GM06990 (cell line): Measurements from ENCODE around the gene KIAA0232.

ENCODE experiments used
- DNase-seq: peaks from one replicate; pipeline ENCODE4 v3.0.0-alpha.2; 2011; ENCODE audit not compliant: insufficient read length; ENCODE audit errors: extremely low read depth
- H3K27me3 ChIP-seq: replicated peaks from 2 replicates; pipeline ENCODE4 v1.6.0; 2011; ENCODE audit warnings: low read length; ENCODE audit not compliant: control insufficient read depth, insufficient read depth
- H3K36me3 ChIP-seq: 2 replicates; pipeline ENCODE4 v1.5.1; 2011; ENCODE audit warnings: low read length; ENCODE audit not compliant: control insufficient read depth, insufficient read depth
- H3K4me3 ChIP-seq: replicated peaks from 2 replicates; pipeline ENCODE4 v1.5.1; 2011; ENCODE audit warnings: low read depth, mild to moderate bottlenecking, control low read depth, low read length
- TF ChIP-seq, protein P1 (sequence below): IDR thresholded peaks from 2 replicates; pipeline ENCODE4 v1.5.1; 2011; ENCODE audit warnings: low read length, control low read depth, mild to moderate bottlenecking, inconsistent platforms; ENCODE audit not compliant: insufficient read depth, poor library complexity, severe bottlenecking

Gene KIAA0232

DNA sequence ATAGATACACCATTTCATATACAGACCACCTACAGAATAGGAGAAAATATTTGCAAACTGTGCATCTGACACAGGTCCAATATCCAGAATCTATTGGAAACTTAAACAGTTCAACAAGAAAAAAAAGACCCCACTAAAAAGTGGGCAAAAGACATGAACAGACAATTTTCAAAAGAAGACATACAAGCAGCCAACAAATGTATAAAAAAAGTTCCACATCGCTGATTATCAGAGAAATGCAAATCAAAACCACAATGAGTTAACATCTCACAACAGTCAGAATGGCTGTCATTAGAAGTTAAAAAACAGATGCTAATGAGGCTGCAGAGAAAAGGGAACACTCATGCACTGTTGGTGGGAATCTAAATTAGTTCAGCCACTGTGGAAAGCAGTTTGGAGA, 36.8 kb downstream of the KIAA0232 start:
- TF ChIP-seq, protein P1, sequence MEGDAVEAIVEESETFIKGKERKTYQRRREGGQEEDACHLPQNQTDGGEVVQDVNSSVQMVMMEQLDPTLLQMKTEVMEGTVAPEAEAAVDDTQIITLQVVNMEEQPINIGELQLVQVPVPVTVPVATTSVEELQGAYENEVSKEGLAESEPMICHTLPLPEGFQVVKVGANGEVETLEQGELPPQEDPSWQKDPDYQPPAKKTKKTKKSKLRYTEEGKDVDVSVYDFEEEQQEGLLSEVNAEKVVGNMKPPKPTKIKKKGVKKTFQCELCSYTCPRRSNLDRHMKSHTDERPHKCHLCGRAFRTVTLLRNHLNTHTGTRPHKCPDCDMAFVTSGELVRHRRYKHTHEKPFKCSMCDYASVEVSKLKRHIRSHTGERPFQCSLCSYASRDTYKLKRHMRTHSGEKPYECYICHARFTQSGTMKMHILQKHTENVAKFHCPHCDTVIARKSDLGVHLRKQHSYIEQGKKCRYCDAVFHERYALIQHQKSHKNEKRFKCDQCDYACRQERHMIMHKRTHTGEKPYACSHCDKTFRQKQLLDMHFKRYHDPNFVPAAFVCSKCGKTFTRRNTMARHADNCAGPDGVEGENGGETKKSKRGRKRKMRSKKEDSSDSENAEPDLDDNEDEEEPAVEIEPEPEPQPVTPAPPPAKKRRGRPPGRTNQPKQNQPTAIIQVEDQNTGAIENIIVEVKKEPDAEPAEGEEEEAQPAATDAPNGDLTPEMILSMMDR = no peak
- no peak for DNase-seq

DNA sequence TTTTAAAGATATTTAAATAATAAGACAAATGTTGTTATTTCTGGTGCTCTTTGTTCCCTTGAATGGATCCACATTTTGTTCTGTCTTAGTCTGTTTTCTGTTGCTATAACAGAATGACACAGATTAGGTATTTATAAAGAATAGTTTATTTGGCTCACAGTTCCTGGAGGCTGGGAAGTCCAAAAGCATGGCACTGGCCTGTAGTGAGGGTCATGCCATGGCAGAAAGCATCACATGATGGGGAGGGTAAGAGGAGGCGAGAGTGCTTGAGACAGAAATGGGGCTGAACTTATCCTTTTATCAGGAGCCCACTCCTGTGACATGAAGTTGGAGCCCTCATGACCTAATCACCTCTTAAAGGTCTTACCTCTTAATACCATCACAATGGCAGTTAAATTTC, 38.2 kb downstream of the KIAA0232 start:
- no peak for DNase-seq
- H3K36me3 ChIP-seq = no peaks in the 10 kb centered on the region; the same call in 1 of the 2 replicates
- H3K27me3 ChIP-seq = no peaks in the 10 kb centered on the region
- TF ChIP-seq, protein P1 = no peak
- no peak overlapping the region for H3K4me3 ChIP-seq

More for the DNA sequence above, 36.8 kb downstream of the KIAA0232 start:
- no peak overlapping the region for H3K4me3 ChIP-seq
- H3K36me3 ChIP-seq = no peaks in the 10 kb centered on the region
- H3K27me3 ChIP-seq = no peaks in the 10 kb centered on the region

DNA sequence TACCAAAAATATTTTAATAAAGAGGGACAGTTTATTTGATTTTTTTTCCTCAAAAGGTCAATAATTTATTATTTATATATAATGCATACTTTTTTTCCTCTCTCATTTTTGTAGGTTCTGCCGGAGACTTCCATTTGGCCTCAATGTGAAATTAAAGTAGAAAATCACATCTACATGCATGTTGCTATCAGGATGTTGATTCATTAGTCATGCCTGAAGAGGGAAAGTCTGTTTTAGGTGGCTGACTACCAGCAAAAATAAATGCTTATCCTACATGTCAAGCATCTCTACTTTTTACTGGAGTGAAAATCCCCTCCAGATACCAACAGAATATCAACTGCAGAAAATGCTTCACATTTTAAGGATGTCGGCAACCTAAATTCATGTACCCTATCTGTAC, 41.5 kb downstream of the KIAA0232 start:
- no peak for DNase-seq
- H3K4me3 ChIP-seq = no peak overlapping the region
- TF ChIP-seq, protein P1 = no peak
- peaks cover 2% of the 10 kb centered on the region for H3K36me3 ChIP-seq
- H3K27me3 ChIP-seq = no peaks in the 10 kb centered on the region

DNA sequence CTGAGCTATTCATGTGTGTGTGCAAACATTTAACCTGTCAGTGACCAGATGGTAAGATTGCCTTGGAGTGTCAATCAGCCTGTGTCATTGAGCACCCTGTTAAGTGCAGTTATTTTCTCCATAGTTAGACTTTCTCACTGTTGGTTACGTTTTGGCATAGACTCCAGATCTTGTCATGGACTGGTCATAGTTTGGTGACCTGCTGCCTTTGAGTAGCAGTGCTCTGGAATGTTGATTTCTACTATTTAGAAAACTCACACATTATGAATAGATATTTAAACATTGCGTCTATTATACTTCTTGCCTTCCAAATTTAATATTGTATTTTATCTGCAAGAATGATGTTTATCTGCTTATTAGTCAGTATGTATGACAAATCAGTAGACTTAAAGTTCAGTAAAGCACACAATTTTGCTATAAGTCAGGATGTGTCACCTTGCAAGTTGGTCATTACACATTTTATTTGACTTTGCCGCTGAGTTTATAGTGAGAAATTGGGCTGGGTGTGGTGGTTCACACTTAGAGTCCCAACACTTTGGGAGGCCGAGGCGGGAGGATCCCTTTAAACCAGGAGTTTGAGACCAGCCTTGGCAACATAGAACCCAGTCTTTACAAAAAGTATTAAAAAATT, 42.4 kb downstream of the KIAA0232 start:
- H3K27me3 ChIP-seq = no peaks in the 10 kb centered on the region
- TF ChIP-seq, protein P1 = no peak
- H3K36me3 ChIP-seq = peaks cover 2% of the 10 kb centered on the region
- no peak for DNase-seq
- no peak overlapping the region for H3K4me3 ChIP-seq

DNA sequence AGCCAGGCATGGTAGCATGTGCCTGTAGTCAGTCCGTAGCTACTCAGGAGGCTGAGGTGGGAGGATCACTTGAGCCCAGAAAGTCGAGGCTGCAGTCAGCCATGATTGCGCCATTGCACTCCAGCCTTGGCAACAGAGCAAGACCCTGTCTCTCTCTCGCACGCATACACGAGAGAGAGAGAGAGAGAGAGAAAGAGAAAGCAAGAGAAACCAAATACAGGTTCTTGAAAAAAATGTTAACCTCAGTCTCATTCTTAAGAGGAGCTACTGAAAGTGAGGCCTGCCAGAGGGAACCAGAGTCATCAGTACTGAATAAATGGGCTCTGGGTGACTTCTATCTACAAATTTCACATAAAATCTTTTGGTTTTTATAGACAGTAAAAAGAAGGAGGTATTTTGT, 42.9 kb downstream of the KIAA0232 start:
- TF ChIP-seq, protein P1 = no peak
- DNase-seq = no peak
- no peak overlapping the region for H3K4me3 ChIP-seq
- no peaks in the 10 kb centered on the region for H3K27me3 ChIP-seq
- peaks cover 2% of the 10 kb centered on the region for H3K36me3 ChIP-seq
